AML-193 (cell line): ENCODE results near the gene RPTOR.
A peak's percentile ranks its signal among the peaks of the same experiment; 100 is the strongest.

Source experiments
- DNase-seq, 2 experiments: peaks; one replicate each; lab custom pipeline; 2025; lab: John Stamatoyannopoulos, UW

RPTOR gene

GRCh38 chr17:80929449-80929848, 384.8 kb downstream of the RPTOR start:
- no peak for DNase-seq

- DNase-seq = no peak
These were observed 386.0 kb downstream of the RPTOR start for GRCh38 chr17:80930335-80931279.

GRCh38 chr17:80931421-80932265, 387.0 kb downstream of the RPTOR start:
- DNase-seq = no peak

GRCh38 chr17:80935526-80935925, 390.9 kb downstream of the RPTOR start:
- DNase-seq = no peak

- DNase-seq = no peak
These were observed 391.6 kb downstream of the RPTOR start for GRCh38 chr17:80936218-80936617.

- no peak for DNase-seq
These were observed 392.1 kb downstream of the RPTOR start for GRCh38 chr17:80936723-80937122.

GRCh38 chr17:80937462-80938381, 393.1 kb downstream of the RPTOR start:
- DNase-seq = no peak

GRCh38 chr17:80938556-80938955, 393.9 kb downstream of the RPTOR start:
- peak; percentile 81 to 89 for DNase-seq

- DNase-seq = no peak
These were observed 394.8 kb downstream of the RPTOR start for GRCh38 chr17:80939151-80940145.

- DNase-seq = no peak
These were observed 395.8 kb downstream of the RPTOR start for GRCh38 chr17:80940171-80941123.

GRCh38 chr17:80941171-80941570, 396.5 kb downstream of the RPTOR start:
- no peak for DNase-seq

- DNase-seq = no peak
These were observed 397.2 kb downstream of the RPTOR start for GRCh38 chr17:80941743-80942422.

- no peak for DNase-seq
These were observed 398.0 kb downstream of the RPTOR start for GRCh38 chr17:80942423-80943345.

- no peak for DNase-seq
These were observed 398.9 kb downstream of the RPTOR start for GRCh38 chr17:80943346-80944145.

- DNase-seq = no peak
These were observed 399.7 kb downstream of the RPTOR start for GRCh38 chr17:80944326-80944725.

GRCh38 chr17:80945736-80946135, 401.1 kb downstream of the RPTOR start:
- no peak for DNase-seq

GRCh38 chr17:80946449-80946848, 401.8 kb downstream of the RPTOR start:
- no peak for DNase-seq
